GM12864 (cell line): ENCODE measurements around the gene SMYD3.

Experiments
- DNase-seq: peaks from one replicate; pipeline ENCODE4 v3.0.0-alpha.2; 2011; ENCODE audit warnings: low read depth
- H3K4me3 ChIP-seq: 2 replicates; pipeline ENCODE4 v1.5.1; 2011; ENCODE audit warnings: mild to moderate bottlenecking, low read depth, low read length, control low read depth
- CTCF ChIP-seq: IDR thresholded peaks from 2 replicates; pipeline ENCODE4 v1.5.1; 2011; ENCODE audit warnings: low read depth, mild to moderate bottlenecking, moderate library complexity, low read length, control low read depth, inconsistent platforms; ENCODE audit errors: missing control alignments

SMYD3 gene

GRCh38 chr1:245804696-245805095 is 702.4 kb downstream of the SMYD3 start:
- no peak for TF ChIP-seq CTCF
- no peak for DNase-seq
- H3K4me3 ChIP-seq: no peak overlapping the region

- H3K4me3 ChIP-seq: no peak overlapping the region
- DNase-seq: no peak
- no peak for TF ChIP-seq CTCF
Measured at GRCh38 chr1:245803666-245804037, 703.4 kb downstream of the SMYD3 start.

GRCh38 chr1:245802941-245803665 is 704.0 kb downstream of the SMYD3 start:
- no peak overlapping the region for H3K4me3 ChIP-seq
- TF ChIP-seq CTCF: no peak
- DNase-seq: no peak

GRCh38 chr1:245800901-245801605 is 706.0 kb downstream of the SMYD3 start:
- no peak for TF ChIP-seq CTCF
- H3K4me3 ChIP-seq: no peak overlapping the region
- DNase-seq: no peak

GRCh38 chr1:245798349-245798711 is 708.7 kb downstream of the SMYD3 start:
- no peak for DNase-seq
- no peak for TF ChIP-seq CTCF
- H3K4me3 ChIP-seq: no peak overlapping the region

- TF ChIP-seq CTCF: peak; percentile 59
- no peak overlapping the region for H3K4me3 ChIP-seq
- DNase-seq: no peak
Measured at GRCh38 chr1:245797592-245798348, 709.3 kb downstream of the SMYD3 start.
